IMR-90 (cell line): ENCODE data around the gene AKAP6.

ENCODE experiments used
- BHLHE40 ChIP-seq: fragments of 150-350 bp; IDR thresholded peaks from 2 replicates; pipeline ENCODE4 v1.6.1; 2016; ENCODE audit warnings: mild to moderate bottlenecking, low read depth, low read length
- CEBPB ChIP-seq: IDR thresholded peaks from 2 replicates; pipeline ENCODE4 v1.6.1; 2012; ENCODE audit warnings: low read depth, low read length, improper control_type of control experiment
- CHD1 ChIP-seq: IDR thresholded peaks from 2 replicates; pipeline ENCODE4 v1.6.1; 2012; ENCODE audit warnings: low read depth, low read length, improper control_type of control experiment
- CTCF ChIP-seq: conservative IDR thresholded peaks from 2 replicates; pipeline ENCODE4 v1.5.1; 2012; ENCODE audit warnings: mild to moderate bottlenecking, low read depth, low read length, improper control_type of control experiment
- FOS ChIP-seq: fragments of 150-350 bp; IDR thresholded peaks from 2 replicates; pipeline ENCODE4 v1.6.1; 2016; ENCODE audit warnings: low read depth, low read length
- MAZ ChIP-seq: IDR thresholded peaks from 2 replicates; pipeline ENCODE4 v1.6.1; 2012; ENCODE audit warnings: low read depth, mild to moderate bottlenecking, low read length, improper control_type of control experiment, moderate library complexity, borderline replicate concordance
- MXI1 ChIP-seq: IDR thresholded peaks from 2 replicates; pipeline ENCODE4 v1.6.1; 2012; ENCODE audit warnings: low read depth, mild to moderate bottlenecking, low read length, moderate library complexity, borderline replicate concordance
- NFE2L2 ChIP-seq: fragments of 150-350 bp; IDR thresholded peaks from 2 replicates; pipeline ENCODE4 v1.6.1; 2016; ENCODE audit warnings: low read depth, mild to moderate bottlenecking, low read length
- POLR2A ChIP-seq: IDR thresholded peaks from 2 replicates; pipeline ENCODE4 v1.6.1; 2012; ENCODE audit warnings: mild to moderate bottlenecking, low read depth, low read length
- RAD21 ChIP-seq: IDR thresholded peaks from 2 replicates; pipeline ENCODE4 v1.6.1; 2012; ENCODE audit warnings: low read length, improper control_type of control experiment
- RCOR1 ChIP-seq: IDR thresholded peaks from 2 replicates; pipeline ENCODE4 v1.6.1; 2012; ENCODE audit warnings: mild to moderate bottlenecking, low read length, improper control_type of control experiment; ENCODE audit not compliant: insufficient replicate concordance
- RFX5 ChIP-seq: IDR thresholded peaks from 2 replicates; pipeline ENCODE4 v1.8.0; 2012; ENCODE audit warnings: low read depth, mild to moderate bottlenecking, low read length, moderate library complexity
- SMC3 ChIP-seq: fragments of 150-350 bp; IDR thresholded peaks from 2 replicates; pipeline ENCODE4 v1.6.1; 2016; ENCODE audit warnings: low read depth, mild to moderate bottlenecking, antibody characterized with exemption, low read length, moderate library complexity
- USF2 ChIP-seq: fragments of 150-350 bp; IDR thresholded peaks from 2 replicates; pipeline ENCODE4 v1.6.1; 2017; ENCODE audit warnings: mild to moderate bottlenecking, antibody characterized with exemption, low read length, low read depth

- TF ChIP-seq CTCF, result no peak
- no peak for TF ChIP-seq RAD21
- TF ChIP-seq CHD1, result no peak
- no peak for TF ChIP-seq POLR2A
- TF ChIP-seq BHLHE40, result no peak
- no peak for TF ChIP-seq USF2
- no peak for TF ChIP-seq FOS
- no peak for TF ChIP-seq SMC3
- no peak for TF ChIP-seq MXI1
- no peak for TF ChIP-seq RFX5
- TF ChIP-seq CEBPB, result no peak
- TF ChIP-seq MAZ, result no peak
- TF ChIP-seq RCOR1, result no peak
- TF ChIP-seq NFE2L2, result no peak
Measured at GRCh38 chr14:32470161-32470715, 141.1 kb downstream of the AKAP6 start.
